Caco-2 (cell line): ENCODE data around the gene HMX2. TPM values are rescaled to one million over a fixed set of nuclear protein-coding genes. Genes with fewer than 3 reads are reported as not detected.

Experiments
- BruUV-seq: library from RNA; stranded (reverse); fragments of 400-500 nt; replicated peaks from 2 replicates; lab custom pipeline; 2021; lab: Mats Ljungman, UMichigan
- CTCF ChIA-PET: fragments of 300-600 bp; sonication (Branson Sonifier 250); formaldehyde crosslinking; loops from one replicate; lab custom pipeline; 2022; ENCODE audit warnings: antibody characterized with exemption; lab: Charles Lee
- POLR2A ChIA-PET: fragments of 300-600 bp; sonication (Branson Sonifier 250); formaldehyde crosslinking; loops from one replicate; lab custom pipeline; 2022; ENCODE audit warnings: antibody characterized with exemption; lab: Charles Lee
- DNase-seq, 2 experiments: peaks; one replicate each; pipeline versions ENCODE4 v3.0.0 to v3.0.0-alpha.2; 2020 to 2022
- H3K27me3 ChIP-seq: replicated peaks from 2 replicates; pipeline ENCODE4 v1.6.0; 2011; ENCODE audit warnings: low read length; ENCODE audit not compliant: control insufficient read depth, insufficient read depth
- H3K36me3 ChIP-seq: 2 replicates; pipeline ENCODE4 v1.5.1; 2011; ENCODE audit warnings: low read length; ENCODE audit not compliant: control insufficient read depth, insufficient read depth
- H3K4me1 ChIP-seq: fragments of 250-450 bp; sonication (Bioruptor Pico); 2 replicates; pipeline ENCODE4 v1.5.1; 2020; ENCODE audit warnings: mild to moderate bottlenecking
- H3K4me3 ChIP-seq: 2 replicates; pipeline ENCODE4 v1.5.1; 2011; ENCODE audit warnings: low read depth, mild to moderate bottlenecking, control low read depth, low read length
- H3K9me3 ChIP-seq: fragments of 250-450 bp; sonication (Bioruptor Pico); 2 replicates; pipeline ENCODE4 v1.5.1; 2020; ENCODE audit warnings: mild to moderate bottlenecking, moderate library complexity
- H3K27ac Mint-ChIP-seq: one replicate; pipeline ENCODE4 v1.8.0; 2022; ENCODE audit warnings: mixed read lengths; ENCODE audit not compliant: unreplicated experiment
- H3K27me3 Mint-ChIP-seq: one replicate; pipeline ENCODE4 v1.8.0; 2022; ENCODE audit warnings: mixed read lengths; ENCODE audit not compliant: insufficient read depth, unreplicated experiment
- H3K36me3 Mint-ChIP-seq: one replicate; pipeline ENCODE4 v1.8.0; 2022; ENCODE audit warnings: mild to moderate bottlenecking, mixed read lengths; ENCODE audit not compliant: insufficient read depth, unreplicated experiment
- H3K4me1 Mint-ChIP-seq: one replicate; pipeline ENCODE4 v1.8.0; 2022; ENCODE audit warnings: low read depth, mixed read lengths; ENCODE audit not compliant: unreplicated experiment
- H3K4me3 Mint-ChIP-seq: one replicate; pipeline ENCODE4 v1.8.0; 2022; ENCODE audit warnings: mild to moderate bottlenecking, moderate library complexity, mixed read lengths; ENCODE audit not compliant: unreplicated experiment
- H3K9me3 Mint-ChIP-seq: one replicate; pipeline ENCODE4 v1.8.0; 2022; ENCODE audit warnings: mixed read lengths; ENCODE audit not compliant: unreplicated experiment
- intact Hi-C: fragments of 100-400 bp; cut with micrococcal nuclease; formaldehyde crosslinking; loops from one replicate; pipeline ENCODE4 v1.10.0; 2022; ENCODE audit not compliant: unreplicated experiment
- total RNA-seq: library from RNA; stranded (reverse); gene quantifications from 2 replicates; pipeline ENCODE4 v1.2.3, GENCODE V29; 2022
- TF ChIP-seq, protein P1 (sequence below), 2 experiments: fragments of 200-600 bp in 1 of 2; IDR thresholded peaks; 1 replicate in 1 of 2; 2 replicates in 1 of 2; pipeline versions ENCODE4 v1.5.1 to v1.8.0; 2011 to 2022; ENCODE audit warnings: antibody characterized with exemption in 1 of 2, control low read depth in 1 of 2, inconsistent platforms in 1 of 2, low read depth in 1 of 2, low read length in 1 of 2, mild to moderate bottlenecking in 1 of 2, moderate library complexity in 1 of 2; ENCODE audit not compliant: insufficient read depth in 1 of 2, severe bottlenecking in 1 of 2, unreplicated experiment in 1 of 2

HMX2 gene
- total RNA-seq, 1 experiment from 2014 or later, result 1.4 TPM

DNA sequence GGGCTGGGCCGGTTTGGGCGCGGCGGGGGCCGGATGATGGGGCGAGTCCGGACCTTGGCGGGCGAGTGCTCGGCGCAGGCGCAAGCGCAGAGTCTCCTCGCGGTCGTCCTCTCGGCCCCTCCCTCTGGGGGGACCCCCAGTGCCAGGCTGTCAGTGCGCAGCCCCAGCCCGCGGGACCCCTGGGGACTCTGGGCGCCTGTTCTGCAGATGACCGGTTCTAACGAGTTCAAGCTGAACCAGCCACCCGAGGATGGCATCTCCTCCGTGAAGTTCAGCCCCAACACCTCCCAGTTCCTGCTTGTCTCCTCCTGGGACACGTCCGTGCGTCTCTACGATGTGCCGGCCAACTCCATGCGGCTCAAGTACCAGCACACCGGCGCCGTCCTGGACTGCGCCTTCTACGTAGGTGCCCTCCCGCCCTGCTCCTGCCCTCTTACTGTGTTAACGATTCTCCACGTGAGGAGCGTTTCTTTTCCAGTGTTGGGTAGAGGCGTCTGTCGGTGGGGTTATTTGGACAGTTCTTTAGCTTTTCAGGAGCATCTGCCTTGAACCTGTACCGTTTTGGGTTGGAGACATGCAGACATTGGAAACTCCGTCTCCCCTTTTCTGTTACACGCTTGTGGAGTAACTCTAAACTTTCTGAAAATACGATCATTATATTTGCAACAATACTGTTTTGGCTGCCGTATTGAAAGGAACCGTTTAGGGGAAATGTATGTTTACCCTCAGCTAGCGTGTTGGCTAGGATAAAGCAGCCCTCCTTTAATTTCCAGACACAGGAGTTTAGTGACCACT lies 7.0 kb downstream of the HMX2 start:
- peaks cover 24% of the 10 kb centered on the region for H3K4me1 Mint-ChIP-seq
- Histone ChIP-seq H3K9me3 (no peaks in the 10 kb centered on the region), H3K36me3 (no peaks in the 10 kb centered on the region), H3K27me3 (no peaks in the 10 kb centered on the region), H3K4me1 (peaks cover 33% of the 10 kb centered on the region), H3K4me3 (peak overlapping the region; percentile 61)
- peak; percentile 56 to 65 for DNase-seq
- CTCF ChIA-PET, result interaction anchor here (1.0 to 1.6 kb wide), 2 partner anchors 15 to 112 kb away, joined by 3 to 8 read pairs; no protein-coding TSS in a partner anchor
- peak overlapping the region; percentile 88 for H3K27ac Mint-ChIP-seq
- no peaks in the 10 kb centered on the region for H3K9me3 Mint-ChIP-seq
- H3K27me3 Mint-ChIP-seq, result no peaks in the 10 kb centered on the region
- H3K4me3 Mint-ChIP-seq, result peak overlapping the region; percentile 92
- intact Hi-C loops, result loop anchor here (1.0 kb wide), 1 partner anchor 16 kb away; no protein-coding TSS in a partner anchor
- TF ChIP-seq, protein P1, sequence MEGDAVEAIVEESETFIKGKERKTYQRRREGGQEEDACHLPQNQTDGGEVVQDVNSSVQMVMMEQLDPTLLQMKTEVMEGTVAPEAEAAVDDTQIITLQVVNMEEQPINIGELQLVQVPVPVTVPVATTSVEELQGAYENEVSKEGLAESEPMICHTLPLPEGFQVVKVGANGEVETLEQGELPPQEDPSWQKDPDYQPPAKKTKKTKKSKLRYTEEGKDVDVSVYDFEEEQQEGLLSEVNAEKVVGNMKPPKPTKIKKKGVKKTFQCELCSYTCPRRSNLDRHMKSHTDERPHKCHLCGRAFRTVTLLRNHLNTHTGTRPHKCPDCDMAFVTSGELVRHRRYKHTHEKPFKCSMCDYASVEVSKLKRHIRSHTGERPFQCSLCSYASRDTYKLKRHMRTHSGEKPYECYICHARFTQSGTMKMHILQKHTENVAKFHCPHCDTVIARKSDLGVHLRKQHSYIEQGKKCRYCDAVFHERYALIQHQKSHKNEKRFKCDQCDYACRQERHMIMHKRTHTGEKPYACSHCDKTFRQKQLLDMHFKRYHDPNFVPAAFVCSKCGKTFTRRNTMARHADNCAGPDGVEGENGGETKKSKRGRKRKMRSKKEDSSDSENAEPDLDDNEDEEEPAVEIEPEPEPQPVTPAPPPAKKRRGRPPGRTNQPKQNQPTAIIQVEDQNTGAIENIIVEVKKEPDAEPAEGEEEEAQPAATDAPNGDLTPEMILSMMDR (IDR thresholded peaks at IDR 0.05; ENCODE audit: insufficient read depth in 1 of 2, low read depth in 1 of 2, low read length in 1 of 2, severe bottlenecking in 1 of 2, unreplicated experiment in 1 of 2), result no peak
- no TSS peak for BruUV-seq
- POLR2A ChIA-PET, result interaction anchor here (0.6 to 1.0 kb wide), 2 partner anchors 15 to 747 kb away, joined by 3 to 4 read pairs; no protein-coding TSS in a partner anchor
- peaks cover 64% of the 10 kb centered on the region for H3K36me3 Mint-ChIP-seq

DNA sequence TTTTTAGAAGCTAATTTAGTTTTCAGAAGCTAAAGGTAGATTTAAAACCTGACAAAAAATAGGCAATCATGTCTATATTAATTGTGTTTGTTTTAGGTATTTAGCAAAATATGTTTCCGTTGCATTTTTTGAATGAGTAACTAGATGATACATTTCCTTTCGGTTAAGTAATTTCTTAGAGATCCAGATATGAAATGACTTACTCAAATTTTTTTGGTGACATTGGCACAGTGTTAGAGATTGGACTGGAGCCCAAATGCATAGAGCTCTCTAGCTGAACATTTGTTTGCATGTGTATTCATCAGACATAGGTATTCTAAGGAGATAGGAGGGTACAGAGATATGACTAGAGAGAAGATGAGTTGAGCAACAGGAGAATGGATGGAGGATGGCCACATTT lies 8.1 kb downstream of the HMX2 start:
- H3K9me3 ChIP-seq, result no peaks in the 10 kb centered on the region
- Mint-ChIP-seq H3K9me3 (no peaks in the 10 kb centered on the region), H3K27ac (no peak overlapping the region), H3K36me3 (peaks cover 75% of the 10 kb centered on the region), H3K27me3 (no peaks in the 10 kb centered on the region), H3K4me3 (peak overlapping the region; percentile 38), H3K4me1 (peaks cover 24% of the 10 kb centered on the region)
- H3K36me3 ChIP-seq, result peaks cover under 1% of the 10 kb centered on the region; the same call in 1 of the 2 replicates
- CTCF ChIA-PET, result interaction anchor here (0.7 to 0.8 kb wide), 2 partner anchors 17 to 89 kb away, joined by 3 read pairs; no protein-coding TSS in a partner anchor
- H3K4me3 ChIP-seq, result no peak overlapping the region
- H3K27me3 ChIP-seq, result no peaks in the 10 kb centered on the region
- DNase-seq, result no peak
- BruUV-seq, result TSS peak; percentile 26
- intact Hi-C loops, result no loop called here
- TF ChIP-seq, protein P1 (IDR thresholded peaks at IDR 0.05; ENCODE audit: insufficient read depth in 1 of 2, low read depth in 1 of 2, low read length in 1 of 2, severe bottlenecking in 1 of 2, unreplicated experiment in 1 of 2), result no peak
- peaks cover 28% of the 10 kb centered on the region for H3K4me1 ChIP-seq
- POLR2A ChIA-PET, result interaction anchor here (0.7 to 1.2 kb wide), 2 partner anchors 10 to 39 kb away, joined by 4 to 6 read pairs; no protein-coding TSS in a partner anchor

DNA sequence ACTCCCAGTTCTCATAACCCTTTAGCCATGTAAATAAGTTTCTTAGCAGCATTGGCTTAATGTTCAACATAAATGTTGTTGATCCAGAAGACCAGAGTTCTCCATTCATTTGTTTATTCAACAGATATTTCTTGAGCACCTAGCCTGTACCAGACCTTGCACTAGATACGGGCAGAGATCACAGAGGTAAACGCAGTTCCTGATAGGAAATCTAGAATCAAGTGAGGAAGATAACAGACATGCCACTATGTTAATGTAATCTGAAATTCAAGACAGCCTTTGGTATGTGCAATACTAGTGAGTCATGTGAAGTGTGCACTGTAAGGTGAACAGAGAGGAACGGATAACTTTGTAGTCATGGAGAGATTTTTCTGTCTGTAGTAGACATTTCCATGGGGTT lies 9.3 kb downstream of the HMX2 start:
- intact Hi-C loops, result no loop called here
- peaks cover 2% of the 10 kb centered on the region; the same call in 1 of the 2 replicates for H3K36me3 ChIP-seq
- Mint-ChIP-seq H3K9me3 (no peaks in the 10 kb centered on the region), H3K27me3 (no peaks in the 10 kb centered on the region), H3K4me3 (peak overlapping the region; percentile 9), H3K27ac (no peak overlapping the region), H3K4me1 (peaks cover 24% of the 10 kb centered on the region), H3K36me3 (peaks cover 87% of the 10 kb centered on the region)
- BruUV-seq, result no TSS peak
- H3K4me3 ChIP-seq, result no peak overlapping the region
- no peaks in the 10 kb centered on the region for H3K27me3 ChIP-seq
- POLR2A ChIA-PET, result interaction anchor here (1.2 kb wide), 1 partner anchor 9 kb away, joined by 4 read pairs; no protein-coding TSS in a partner anchor
- peaks cover 22% of the 10 kb centered on the region for H3K4me1 ChIP-seq
- TF ChIP-seq, protein P1 (IDR thresholded peaks at IDR 0.05; ENCODE audit: insufficient read depth in 1 of 2, low read depth in 1 of 2, low read length in 1 of 2, severe bottlenecking in 1 of 2, unreplicated experiment in 1 of 2), result no peak
- DNase-seq, result no peak
- H3K9me3 ChIP-seq, result no peaks in the 10 kb centered on the region
- CTCF ChIA-PET, result no interaction called here
